Renal cortical epithelial cell (primary cell): ENCODE measurements around the gene TMED8. TPM values are rescaled to one million over a fixed set of nuclear protein-coding genes. Genes with fewer than 3 reads are reported as not detected.
"Not testable (repeated sequence)": the region's sequence is repeated elsewhere in the genome, so short reads cannot be mapped to it uniquely, and the experiment has no call there.

Experiments used
- DNase-seq: peaks from one replicate; pipeline ENCODE4 v3.0.0-alpha.2; 2011; ENCODE audit warnings: low read depth
- total RNA-seq: library from RNA; depleted of rRNA; stranded (reverse); fragments of >200 nt; gene quantifications from 2 replicates; pipeline ENCODE4 v1.2.3, GENCODE V29; 2014

The TMED8 gene
- total RNA-seq, 1 donor from 2014 or later = 22.1 TPM

DNA sequence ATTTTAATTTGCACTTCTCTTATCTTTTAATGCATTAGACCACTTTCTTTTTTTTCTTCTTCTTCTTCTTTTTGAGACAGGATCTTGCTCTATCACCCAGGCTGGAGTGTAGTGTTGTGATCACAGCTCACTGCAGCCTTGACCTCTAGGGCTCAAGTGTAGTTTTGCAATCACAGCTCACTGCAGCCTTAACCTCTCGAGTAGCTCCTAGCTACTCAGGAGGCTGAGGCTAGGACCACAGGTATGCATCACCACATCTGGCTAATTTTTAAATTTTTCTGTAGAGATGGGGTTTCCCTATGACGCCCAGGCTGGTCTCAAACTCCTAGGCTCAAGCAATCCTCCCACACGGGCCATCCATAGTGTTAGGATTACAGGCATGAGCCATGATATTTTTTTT, 12.7 kb downstream of the TMED8 start:
- DNase-seq = peak; percentile 55

DNA sequence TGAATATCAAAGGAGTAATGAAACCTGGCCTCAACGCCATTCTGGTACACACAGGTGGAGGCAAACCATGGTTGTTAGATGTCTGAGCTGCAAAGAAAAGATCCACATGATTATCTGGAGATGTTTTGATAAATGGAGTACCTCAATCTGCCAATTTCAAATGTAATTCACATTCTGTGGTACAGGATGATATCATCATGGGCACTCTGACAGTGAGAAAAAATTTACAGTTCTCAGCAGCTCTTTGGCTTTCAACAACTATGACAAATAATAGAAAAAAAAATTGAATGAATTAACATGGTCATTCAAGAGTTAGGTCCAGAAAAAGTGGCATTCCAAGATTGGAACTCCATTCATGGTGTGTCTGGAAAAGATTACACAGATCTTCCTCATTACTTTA, 17.3 kb downstream of the TMED8 start:
- DNase-seq = no peak

DNA sequence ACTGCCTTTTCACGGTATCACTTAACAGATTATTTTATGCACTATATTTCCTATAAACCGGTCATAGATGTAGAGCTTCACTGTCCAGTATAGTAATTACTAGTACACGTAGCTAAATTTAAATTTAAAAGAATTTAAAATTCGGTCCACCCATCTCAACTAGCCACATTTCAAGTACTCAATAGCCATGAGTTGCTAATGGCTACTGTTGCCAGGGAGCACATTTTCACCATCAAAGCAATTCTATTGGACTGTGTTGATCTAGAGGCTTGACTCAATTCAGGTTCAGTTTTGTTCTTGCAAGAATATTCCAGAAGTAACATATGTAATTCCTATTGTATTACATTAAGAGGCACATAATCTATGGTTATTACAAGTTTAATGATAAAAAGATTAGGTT, 20.0 kb downstream of the TMED8 start:
- no peak for DNase-seq

DNA sequence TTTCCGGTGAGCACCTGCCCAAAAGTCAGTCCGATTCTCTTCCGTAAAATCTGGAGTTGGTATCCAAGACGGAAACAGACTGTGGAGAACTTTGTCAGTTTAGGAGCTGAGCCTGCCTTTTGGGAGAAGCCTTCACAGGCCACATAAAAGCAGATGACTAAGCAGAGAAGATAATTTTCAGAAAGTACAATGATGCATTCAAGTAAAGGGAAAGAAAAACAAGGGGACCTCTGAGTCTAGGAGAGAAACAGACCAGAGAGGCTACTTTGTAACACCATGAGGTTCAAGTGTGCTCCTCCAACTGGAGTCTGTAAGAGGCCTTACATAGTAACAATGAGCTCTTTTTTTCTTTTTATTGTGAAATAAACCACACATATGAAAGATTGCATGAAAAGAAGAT, 21.1 kb downstream of the TMED8 start:
- DNase-seq = no peak

DNA sequence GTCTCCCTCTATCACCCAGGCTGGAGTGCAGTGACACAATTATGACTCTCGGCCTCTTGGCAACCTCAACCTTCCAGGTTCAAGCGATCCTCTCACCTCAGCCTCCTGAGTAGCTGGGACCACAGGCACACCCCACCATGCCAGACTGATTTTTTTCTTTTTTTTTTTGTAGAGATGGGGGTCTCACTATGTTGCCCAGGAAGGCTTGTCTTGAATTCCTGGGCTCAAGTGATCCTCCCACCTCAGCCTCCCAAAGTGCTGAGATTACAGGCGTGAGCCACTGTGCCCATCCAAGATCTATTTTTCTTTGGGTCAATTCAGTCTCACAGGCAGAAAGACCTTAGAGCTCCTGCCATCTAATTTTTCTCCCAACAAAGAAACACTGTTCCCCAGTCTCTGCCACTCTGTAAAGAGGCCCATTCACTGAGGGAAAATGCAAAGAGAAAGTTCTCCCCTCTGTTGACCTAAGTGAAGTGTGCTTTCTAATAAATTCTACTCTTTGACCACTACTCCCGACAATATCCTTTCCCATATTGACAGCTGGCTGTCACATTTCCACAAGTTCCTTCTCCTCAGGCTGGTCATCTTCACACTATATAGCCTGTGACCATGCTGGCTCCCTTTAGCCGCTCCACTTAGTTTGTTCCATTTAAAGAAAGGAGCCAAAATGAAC, 23.3 kb downstream of the TMED8 start:
- DNase-seq = no peak

DNA sequence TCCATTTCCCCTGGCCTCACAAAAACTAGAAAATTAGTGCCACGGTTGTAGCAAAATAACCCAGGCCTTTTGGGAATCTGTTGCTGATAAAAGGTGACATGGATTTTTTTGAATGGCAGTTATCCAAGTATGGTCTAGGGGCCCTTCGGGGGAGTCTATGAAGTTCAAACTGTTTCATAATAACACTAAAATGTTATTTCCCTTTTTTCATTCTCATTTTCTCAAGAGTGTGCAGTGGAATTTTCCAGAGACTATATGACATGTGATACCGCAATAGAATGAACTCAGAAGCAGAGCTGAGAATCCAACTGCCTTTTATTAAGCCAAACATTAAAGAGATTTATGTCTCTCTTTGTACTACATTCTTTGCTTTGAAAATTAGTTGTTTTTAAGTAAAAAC, 29.1 kb downstream of the TMED8 start:
- no peak for DNase-seq

DNA sequence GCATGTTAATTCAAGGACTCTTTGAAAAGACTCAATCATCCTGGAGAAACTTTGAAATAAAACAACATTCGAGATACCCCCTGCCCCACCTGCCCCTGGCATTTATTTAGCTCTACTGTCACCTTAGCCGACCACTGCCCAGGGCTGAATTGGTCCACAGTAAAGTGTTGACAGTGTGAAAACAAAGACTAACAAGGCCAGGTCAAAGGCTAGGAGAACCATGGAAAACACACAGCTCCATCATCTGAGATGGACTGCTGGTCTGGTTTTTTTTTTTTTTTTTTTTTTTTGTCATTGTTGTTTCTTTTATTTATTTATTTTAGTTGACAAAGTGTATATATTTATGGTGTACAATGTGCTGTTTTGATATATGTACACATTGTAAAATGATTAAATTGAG, 30.4 kb downstream of the TMED8 start:
- DNase-seq = no peak

DNA sequence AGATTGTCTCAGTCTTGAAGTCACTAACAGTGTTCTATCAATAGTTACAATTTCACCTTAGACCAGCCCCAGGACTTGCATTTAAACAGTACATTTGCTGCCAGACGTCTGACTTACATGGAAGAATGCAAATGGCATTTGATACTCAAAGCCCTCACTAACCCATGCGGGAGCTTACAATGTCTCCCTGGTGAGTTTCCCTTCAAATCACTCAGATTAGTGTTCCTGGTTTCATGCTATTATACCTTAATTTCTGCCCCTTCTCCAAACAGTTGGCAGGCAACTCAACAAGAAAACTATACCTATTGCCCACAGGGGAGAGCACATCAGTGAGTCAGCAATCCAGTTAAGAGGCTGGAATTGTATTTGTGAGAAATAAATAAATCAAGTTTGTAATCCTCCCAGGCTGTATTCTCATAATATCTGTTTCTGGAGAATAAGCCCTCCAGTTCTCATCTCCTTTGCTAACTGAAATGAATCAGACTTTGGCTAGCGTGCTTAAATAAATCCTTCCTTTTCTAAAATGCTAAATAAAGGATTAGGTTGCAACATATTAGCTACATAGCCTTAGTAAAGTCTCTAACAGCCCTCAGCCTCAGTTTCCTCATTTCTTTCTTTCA, 32.4 kb downstream of the TMED8 start:
- DNase-seq = no peak

DNA sequence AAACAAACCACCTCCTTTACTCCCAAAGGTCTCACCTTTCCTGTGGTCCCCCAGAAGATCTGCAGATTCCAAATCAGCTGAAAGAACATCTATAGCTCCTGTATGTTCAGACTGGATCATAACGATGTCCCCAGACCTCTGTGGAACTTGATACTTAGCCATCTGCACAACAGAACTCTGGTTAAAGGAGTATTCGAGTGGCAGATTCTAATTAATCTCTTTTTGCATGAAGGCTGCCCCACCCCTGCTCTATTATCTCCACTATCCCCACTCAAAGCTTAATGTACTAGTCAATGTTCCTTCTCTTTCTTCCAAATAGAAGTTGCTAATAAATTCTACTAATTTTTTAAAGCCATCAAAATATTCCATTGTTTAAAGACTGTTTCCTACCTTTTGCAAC, 33.2 kb downstream of the TMED8 start:
- DNase-seq = no peak

DNA sequence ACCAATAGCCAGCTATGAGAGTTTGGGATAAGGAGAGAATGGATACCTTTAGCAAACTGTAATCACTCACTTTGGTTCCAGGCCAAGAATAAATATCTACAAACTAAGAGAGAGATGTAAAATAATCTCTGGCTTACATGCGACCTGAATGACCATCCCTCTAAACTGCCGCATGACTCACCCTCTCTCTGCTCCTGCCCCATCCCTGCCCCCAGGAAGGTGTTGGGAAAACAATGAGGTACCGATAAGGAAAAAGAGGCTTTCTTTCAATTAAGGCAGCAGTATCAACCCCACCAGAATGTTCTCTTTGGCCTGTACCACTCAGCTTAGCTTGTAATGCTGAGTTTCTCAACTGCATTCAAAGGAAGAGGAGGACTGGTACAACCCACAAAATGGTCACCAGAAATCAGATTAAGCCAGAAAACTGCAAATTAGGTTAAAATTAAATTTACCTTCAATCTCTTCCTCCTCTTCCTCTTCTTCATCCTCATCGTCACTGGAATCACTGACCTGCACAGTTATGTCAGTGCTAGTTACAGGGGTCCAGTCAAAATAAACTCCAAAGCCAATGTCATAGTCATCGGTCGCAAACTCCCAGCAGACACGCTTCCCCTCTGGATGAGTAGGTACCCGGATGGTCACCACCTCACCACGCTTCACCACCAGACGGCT, 34.0 kb downstream of the TMED8 start:
- no peak for DNase-seq

DNA sequence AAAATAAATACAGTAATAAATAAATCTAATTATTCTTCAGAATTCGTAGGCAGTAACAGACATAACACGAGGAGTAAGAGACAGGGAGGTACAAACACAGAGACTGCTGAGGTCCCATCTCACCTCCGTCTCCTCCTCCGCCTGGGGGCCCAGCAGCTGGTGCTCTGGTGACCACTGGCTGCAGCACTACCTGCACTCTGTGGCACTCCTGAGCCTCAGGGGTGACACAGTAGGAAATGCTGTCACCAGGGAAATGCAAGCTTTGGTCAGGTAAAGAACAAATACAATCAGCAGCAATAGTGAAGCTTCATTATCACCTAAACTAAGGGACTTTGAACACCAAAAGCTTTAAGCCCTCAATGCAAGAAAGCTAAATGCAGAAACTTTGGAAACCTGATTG, 36.5 kb downstream of the TMED8 start:
- DNase-seq = no peak

DNA sequence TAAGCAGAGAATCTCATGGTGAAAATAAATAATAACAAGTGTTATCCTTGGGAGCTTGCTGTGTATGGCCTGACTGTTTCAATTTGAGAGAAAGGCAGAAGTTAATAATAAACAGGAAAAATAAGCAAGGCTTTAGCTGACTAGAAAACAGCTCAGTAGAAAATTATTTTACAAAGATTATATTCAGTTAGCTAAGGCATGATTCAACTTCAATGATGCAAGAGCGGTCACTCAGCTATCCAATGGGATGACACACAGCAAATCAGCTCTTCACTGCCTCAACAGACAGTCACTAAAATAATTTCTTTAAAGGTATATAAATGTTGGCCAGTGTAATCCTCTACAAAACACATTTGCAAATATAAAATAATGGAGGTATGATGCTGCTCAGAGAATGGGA, 37.5 kb downstream of the TMED8 start:
- peak; percentile 73 for DNase-seq

DNA sequence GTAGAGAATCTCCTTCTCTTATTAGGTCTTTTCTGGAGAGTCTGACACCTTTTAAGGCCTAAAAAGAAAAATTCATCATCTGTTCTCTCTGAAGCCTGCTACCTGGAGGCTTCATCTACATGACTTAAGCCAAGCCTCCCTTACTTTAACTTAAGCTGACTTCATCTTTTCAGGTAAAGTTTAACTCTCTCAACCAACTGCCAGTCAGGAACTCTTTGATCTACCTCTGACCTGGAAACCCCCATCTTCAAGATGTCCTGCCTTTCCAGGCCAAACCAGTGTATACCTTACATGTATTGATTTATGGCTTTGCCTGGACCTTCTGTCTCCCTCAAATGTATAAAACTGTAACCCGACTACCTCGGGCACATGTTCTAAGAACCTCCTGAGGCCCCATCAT, 38.6 kb downstream of the TMED8 start:
- no peak for DNase-seq

DNA sequence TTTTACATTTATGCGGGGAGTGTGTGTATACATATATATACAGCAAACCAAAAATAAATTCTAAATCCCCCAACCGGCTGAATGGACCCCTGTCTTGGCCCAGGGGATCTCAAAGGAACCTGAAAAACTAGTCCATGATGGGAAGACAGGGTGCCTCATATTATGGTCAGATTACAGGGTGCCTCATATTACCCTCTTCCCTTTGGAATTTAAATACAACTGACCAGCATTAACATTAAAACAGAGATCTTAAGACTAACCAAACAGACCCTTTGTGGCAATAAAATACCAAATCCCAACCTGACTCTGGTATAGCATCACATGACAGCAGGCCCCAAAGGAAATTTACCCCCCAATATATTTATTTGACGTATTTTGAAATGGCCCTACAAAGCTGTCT, 39.0 kb downstream of the TMED8 start:
- DNase-seq = no peak

DNA sequence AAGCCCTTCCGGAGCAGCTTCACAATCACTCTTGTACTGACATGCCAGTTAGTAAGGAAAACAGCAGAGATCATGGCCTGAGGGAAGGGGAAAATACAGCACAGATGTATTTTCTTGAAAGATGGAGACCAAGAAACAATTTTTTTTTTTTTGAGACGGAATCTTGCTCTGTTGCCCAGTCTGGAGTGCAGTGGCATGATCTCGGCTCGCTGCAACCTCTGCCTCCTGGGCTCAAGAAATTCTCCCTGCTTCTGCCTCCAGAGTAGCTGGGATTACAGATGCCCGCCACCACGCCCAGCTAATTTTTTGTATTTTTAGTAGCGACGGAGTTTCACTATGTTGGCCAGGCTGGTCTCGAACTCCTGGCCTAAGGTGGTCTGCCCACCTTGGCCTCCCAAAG, 39.6 kb downstream of the TMED8 start:
- DNase-seq = not testable (repeated sequence)

DNA sequence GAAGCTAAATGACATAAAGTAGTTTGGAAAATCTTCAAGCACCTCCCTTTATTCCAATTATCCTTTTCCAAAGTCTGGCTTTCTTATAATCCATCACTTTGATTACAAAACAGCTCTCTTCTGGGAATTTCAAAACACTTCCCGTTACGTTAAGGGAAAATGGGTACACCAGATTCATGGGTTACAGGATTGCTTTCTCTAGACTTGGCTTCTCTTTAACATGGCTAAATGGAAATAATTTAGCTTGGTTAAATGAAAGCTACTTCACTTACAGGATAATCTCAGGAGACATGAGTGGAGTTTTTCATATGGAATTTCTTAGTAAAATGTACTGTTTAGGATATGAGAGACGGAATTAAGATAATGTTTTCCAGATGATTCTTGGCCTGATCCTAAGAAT, 41.3 kb downstream of the TMED8 start:
- DNase-seq = no peak

DNA sequence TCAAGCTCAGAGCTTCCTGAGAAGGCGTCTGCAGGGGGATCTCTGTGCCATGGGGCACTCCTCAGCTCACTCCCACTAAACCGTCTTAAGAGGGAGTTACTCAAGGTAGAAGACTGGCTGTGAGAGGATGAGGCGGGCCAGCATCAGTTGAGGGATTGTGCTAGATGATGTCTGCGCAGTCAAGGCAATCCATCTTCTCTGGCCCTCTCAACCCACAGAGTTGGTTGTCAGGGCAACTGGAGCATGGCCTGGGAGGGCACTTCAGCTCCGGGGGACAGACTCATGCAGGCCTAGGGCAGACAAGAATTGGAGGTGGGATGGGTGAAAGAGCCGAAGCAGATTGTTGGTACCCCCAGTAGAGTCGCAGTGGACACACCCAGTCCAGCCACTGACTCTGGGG, 47.0 kb downstream of the TMED8 start:
- no peak for DNase-seq

DNA sequence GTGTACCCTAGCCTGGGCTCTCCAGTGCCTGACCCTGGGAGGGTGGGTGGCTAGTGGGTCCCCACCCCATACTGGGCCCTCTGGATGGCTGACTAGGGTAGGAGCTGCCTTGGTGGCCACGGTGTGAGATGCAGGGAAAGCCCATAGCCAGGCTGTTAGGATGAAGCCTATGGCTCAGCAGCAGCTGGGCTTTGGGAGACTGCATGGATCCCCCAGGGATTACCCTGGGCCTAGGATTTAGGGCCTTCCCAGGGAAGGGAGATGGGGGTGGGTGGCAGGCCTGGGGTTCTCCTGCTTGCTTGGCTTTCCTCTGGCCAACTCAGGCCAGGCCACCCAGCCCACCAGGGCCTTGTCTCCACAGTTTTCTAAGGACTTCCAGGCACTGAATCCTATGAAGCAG, 49.8 kb downstream of the TMED8 start:
- DNase-seq = no peak

DNA sequence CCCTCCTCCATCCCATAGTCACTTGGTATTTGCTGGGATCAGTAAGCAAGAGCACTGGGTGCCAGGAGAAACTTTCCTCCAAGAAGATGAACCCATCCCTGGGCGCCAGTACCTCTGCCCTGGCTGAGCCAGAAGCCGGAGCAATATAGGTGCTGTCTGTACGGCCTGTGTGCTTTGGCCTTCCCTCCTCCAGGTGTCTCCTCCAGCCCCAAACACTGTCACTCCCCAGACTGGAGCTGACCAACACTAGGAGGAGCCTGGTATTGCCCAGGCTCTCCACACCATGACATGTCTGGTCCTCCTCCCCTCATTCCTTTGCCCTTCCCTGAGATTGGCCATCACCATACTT, 51.2 kb downstream of the TMED8 start:
- DNase-seq = no peak

DNA sequence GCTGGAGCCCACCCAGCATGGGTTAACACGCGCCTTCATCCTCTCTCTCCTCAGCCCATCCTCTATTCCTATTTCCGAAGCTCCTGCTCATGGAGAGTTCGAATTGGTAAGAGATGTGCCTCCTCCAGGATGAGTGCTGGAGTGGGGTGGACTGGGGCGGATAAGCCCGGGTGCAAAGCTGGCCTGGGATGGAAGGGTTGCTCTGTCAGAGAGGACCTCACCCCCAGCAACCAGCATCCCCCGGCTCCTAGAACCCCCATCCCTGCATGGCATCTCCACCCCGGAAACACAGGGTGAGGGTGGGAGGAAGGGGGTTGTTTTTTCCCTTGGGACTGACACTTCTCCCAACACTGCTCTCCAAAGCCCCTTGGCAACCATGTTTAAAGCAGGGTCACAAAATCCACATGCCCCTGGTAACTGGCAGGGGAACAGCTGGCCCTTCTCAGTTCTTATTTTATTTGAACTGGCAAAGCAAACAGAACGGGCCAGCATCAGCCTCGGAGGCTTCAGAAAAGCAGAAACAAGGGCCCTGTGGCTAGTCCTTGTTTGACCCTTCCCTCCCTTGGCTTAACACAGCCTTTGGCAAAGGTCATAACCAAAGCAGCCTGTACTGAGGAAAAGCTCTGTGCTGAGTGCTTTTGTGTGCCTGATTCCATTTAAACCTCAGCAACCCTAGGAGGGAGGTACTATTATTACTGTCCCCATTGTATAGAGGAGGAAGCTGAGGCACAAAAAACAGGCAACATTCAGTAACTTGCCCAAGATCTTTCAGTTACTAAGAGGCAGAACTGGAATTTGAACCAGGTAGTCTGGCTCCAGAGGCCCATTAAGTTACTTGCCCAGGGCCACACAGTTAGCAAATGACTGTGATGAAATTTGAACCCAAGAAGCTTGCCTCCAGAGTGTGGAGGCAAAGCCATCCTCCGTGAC, 51.8 kb downstream of the TMED8 start:
- DNase-seq = no peak

DNA sequence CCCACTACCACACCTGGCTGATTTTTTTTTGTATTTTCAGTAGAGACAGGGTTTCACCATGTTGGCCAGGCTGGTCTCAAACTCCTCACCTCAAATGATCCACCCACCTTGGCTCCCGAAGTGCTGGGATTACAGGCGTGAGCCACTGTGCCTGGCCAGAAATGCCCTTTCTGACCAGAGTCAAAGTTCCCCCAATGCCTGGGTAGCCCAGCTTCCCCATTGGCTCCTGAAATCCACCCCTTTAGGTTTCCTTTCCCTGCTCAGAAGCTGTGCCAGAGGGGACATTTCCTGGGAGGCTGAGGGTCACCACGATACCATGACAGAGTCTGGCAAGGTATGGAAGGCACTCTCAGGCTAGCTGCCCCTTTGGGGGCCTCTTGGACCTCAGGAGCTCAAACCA, 52.6 kb downstream of the TMED8 start:
- DNase-seq = no peak

DNA sequence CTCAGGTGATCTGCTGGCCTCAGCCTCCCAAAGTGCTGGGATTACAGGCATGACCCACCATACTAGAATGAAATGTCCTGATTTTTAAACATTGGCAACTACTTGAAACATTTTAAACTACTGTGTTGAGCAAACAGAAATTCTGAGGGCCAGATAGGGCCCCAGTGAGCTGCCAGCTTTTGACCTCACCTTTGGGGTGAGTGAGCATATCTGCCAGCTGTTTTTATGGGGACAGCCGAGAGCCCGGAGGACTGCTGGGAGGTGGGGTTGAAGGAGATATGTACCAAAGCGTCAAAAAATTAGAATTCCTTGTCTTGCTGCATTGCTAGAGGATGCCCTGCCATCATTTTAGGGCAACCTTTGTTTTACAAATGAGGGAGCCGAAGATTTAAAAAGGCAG, 53.3 kb downstream of the TMED8 start:
- no peak for DNase-seq

DNA sequence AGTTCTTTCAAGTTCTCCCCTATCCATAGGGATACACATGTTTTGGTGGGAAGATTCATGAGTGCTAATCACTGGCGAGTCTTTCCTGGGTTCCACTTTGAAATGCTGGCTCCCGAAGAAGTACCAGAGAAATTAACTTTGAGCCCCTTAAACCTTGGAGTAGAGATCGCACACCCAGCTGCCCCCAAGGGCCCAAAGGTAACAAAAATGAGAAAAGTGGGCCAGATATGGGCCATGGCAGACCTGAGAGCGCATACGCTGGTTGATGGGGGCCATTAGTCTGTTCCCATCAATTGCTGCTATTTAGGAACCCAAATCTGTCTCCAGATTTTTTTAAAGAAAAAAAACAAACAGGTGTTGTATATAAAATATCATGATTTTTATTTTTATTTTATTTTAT, 53.9 kb downstream of the TMED8 start:
- no peak for DNase-seq
